ENCODE measurements around the gene EPB41. TPM values are rescaled to one million over a fixed set of nuclear protein-coding genes. Genes with fewer than 3 reads are reported as not detected.
A peak's percentile ranks its signal among the peaks of the same experiment; 100 is the strongest.
"Not testable (repeated sequence)": the region's sequence is repeated elsewhere in the genome, so short reads cannot be mapped to it uniquely, and the experiment has no call there.

Gene EPB41
- total RNA-seq, 1 experiment from 2014 or later = 20.5 TPM

GRCh38 chr1:28926629-28927265 is 12.4 kb downstream of the EPB41 start:
- no peak for DNase-seq (ENCODE audit: extremely low read depth, low read depth)

DNA sequence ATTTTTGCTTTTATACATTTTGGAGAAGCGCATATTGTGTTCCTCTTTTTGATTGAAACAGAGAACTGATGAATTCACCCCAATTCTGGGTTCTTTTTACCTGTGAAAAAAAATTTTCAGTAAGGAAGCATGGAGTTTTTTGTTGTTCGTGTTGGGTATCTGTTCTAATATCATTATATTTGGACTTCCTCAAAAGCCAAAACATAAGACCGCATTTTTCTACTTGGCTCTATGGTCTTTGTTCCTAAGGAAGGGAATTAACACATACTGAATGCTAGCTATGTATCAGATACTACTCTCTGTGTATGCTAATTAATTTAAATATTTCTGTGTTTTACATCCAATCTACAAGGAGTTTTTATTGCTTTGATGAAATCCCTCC is 12.9 kb downstream of the EPB41 start:
- no peak for DNase-seq (ENCODE audit: extremely low read depth, low read depth)

- peak; percentile 51 for DNase-seq (ENCODE audit: extremely low read depth, low read depth)
Observed at GRCh38 chr1:28927648-28928313, 13.4 kb downstream of the EPB41 start.

DNA sequence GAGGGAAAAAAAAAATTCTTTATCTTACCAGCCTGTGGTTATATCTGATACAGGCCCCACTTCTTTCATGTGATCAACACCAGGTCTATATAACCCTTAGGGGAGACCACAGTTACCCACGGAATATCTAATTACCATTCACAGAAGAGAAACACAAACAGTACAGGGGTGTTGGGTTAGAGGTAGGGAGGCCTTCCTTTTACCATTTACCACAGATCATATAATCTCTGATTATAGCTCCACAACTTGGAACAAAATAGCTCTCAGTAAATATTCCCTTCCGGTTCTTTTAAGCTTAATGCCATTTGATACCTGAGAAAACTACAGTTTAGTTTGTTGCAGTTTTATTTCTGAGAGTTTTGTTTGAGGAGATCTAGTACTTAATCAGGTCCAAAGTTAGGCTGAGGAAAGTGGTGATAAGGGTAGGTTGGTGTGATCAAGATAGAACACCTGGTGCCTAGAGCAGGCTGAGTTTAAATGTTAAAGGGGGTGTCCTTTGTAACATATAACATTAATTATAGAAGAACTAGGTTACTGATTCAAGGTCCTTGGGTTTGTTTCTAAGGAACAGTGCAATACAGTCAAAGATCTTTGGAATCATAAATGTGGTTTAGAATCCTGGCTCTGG is 14.1 kb downstream of the EPB41 start:
- DNase-seq (ENCODE audit: extremely low read depth, low read depth) = no peak

DNA sequence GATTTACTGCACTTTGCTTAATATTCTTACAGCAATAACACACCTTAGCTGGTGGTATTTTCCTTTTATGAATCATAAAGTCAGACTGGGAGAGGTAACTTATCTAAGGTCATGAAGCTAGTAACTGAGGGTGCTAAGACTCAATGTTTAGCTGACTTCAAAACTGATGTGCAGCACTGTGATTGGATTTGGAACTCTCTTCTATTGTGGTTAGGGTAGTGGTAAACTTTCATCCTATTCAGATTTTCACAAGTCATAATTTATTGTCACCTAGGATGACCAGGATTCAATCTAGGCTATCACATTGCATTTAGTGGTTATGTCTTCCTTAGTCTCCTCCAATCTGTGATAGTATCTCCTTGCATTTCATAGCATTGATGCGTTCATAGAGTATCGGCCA is 18.9 kb downstream of the EPB41 start:
- DNase-seq (ENCODE audit: extremely low read depth, low read depth) = no peak

DNA sequence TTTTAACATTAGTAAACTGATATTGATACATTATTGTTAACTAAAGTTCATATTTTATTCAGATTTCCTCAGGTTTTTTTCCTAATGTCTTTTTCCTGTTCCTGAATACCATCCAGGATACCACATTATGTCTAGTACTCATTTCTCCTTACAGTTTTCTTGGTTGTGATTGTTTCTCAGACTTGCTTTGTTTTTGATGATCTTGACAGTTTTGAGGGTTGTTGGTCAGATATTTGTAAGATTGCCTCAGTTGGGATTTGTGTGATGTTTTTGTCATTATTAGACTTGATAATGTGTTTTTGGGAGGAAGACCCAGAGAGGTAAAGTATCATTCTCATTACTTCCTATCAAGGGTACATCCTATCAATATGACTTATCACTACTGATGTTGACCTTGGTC is 19.5 kb downstream of the EPB41 start:
- no peak for DNase-seq (ENCODE audit: extremely low read depth, low read depth)

GRCh38 chr1:28934676-28935075 is 20.3 kb downstream of the EPB41 start:
- no peak for DNase-seq (ENCODE audit: extremely low read depth, low read depth)

- DNase-seq (ENCODE audit: extremely low read depth, low read depth) = no peak
Observed at GRCh38 chr1:28935293-28935692, 20.9 kb downstream of the EPB41 start.

DNA sequence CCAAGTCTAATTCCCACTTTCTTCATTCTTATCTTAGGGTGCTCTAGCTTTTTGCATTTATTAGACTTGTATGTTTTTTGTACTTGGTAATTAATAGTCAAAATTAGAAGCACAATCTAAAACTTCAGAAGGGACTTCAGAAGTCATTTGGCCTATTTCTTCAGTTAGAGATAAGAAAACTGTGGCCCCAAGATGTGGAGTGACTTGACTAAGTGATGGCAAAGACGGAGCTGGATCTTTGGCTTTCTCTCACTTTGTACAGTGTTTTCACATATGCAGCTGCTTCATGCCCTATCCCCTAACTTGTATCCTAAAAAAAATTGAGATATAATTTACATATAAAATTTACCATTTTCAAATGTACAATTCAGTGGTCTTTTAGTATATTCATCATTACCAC is 21.7 kb downstream of the EPB41 start:
- no peak for DNase-seq (ENCODE audit: extremely low read depth, low read depth)

- no peak for DNase-seq (ENCODE audit: extremely low read depth, low read depth)
Observed at GRCh38 chr1:28936528-28936927, 22.2 kb downstream of the EPB41 start.

GRCh38 chr1:28943581-28943980 is 29.2 kb downstream of the EPB41 start:
- not testable (repeated sequence) for DNase-seq (ENCODE audit: extremely low read depth, low read depth)

GRCh38 chr1:28950006-28950405 is 35.6 kb downstream of the EPB41 start:
- no peak for DNase-seq (ENCODE audit: extremely low read depth, low read depth)

- DNase-seq (ENCODE audit: extremely low read depth, low read depth) = no peak
Observed at GRCh38 chr1:28950449-28950848, 36.1 kb downstream of the EPB41 start.

GRCh38 chr1:28954126-28954726 is 39.9 kb downstream of the EPB41 start:
- no peak for DNase-seq (ENCODE audit: extremely low read depth, low read depth)

DNA sequence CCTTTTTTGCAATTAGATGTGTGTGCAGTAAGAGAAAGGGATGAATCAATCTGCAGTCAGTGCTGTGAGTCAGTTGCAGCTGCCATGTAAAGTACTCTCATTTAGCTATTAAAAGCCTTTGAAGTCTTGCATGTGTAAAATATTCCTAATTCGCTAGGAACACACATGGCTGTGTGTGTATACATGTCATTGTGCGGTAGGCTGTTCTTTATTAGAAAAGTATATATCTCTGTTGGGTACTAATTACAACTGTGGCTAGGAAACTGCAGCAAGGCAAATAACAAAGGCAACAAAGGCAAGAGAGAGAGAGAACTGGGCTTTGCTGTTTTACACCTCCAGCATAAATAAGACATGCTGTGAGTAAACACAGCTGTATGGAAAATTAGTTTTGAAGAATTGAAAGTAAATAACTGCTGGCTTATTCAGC is 41.7 kb downstream of the EPB41 start:
- no peak for DNase-seq (ENCODE audit: extremely low read depth, low read depth)

GRCh38 chr1:28962114-28962831 is 47.9 kb downstream of the EPB41 start:
- not testable (repeated sequence) for DNase-seq (ENCODE audit: extremely low read depth, low read depth)

GRCh38 chr1:28965271-28965870 is 51.0 kb downstream of the EPB41 start:
- DNase-seq (ENCODE audit: extremely low read depth, low read depth) = no peak

DNA sequence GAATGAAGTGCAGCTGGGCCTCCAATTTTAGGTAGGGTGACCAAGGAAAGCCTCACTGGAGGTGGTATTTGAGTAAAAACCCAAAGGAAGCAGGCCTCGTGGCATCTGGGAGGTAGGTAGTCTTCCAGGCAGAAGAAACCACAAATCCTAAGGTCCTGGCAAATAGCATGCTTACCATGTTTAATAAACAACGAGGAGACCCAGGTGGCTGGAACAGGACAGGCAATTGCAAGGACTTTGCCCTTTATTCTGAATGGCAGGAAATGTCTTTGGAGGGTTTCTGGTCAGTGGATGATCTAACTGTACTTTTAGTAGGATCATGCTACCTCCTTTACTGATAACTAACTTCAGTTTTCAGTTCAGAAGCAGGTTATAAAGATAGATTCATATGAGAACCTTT is 52.2 kb downstream of the EPB41 start:
- DNase-seq (ENCODE audit: extremely low read depth, low read depth) = no peak

- DNase-seq (ENCODE audit: extremely low read depth, low read depth) = peak; percentile 15
Observed at GRCh38 chr1:28971980-28972771, 57.8 kb downstream of the EPB41 start.

All from NCI-H460 (cell line).